ENCODE results near the gene CBFA2T2. TPM values are rescaled to one million over a fixed set of nuclear protein-coding genes. Genes with fewer than 3 reads are reported as not detected.
"Not testable (repeated sequence)": the region's sequence is repeated elsewhere in the genome, so short reads cannot be mapped to it uniquely, and the experiment has no call there.

The CBFA2T2 gene
- total RNA-seq, 1 experiment from 2014 or later = 20.0 TPM

GRCh38 chr20:33584976-33585375, 95.1 kb downstream of the CBFA2T2 start:
- H3F3A ChIP-seq (ENCODE audit: insufficient read depth, low read depth) = peaks cover 3% of the 10 kb centered on the region; the same call in 1 of the 2 replicates
- H3K9me2 ChIP-seq (ENCODE audit: insufficient read depth) = no peaks in the 10 kb centered on the region
- no peak for DNase-seq
- H3K27ac ChIP-seq = no peak overlapping the region
- no peaks in the 10 kb centered on the region; the same call in 1 of the 2 replicates for H4K20me1 ChIP-seq (ENCODE audit: insufficient read depth)
- intact Hi-C loops (cut with micrococcal nuclease; ENCODE audit: unreplicated experiment) = no loop called here
- POLR2A ChIA-PET (ENCODE audit: unreplicated experiment) = interaction anchor here (0.6 kb wide), 1 partner anchor 22 kb away, joined by 5 read pairs; no protein-coding TSS in a partner anchor
- H3K36me3 ChIP-seq (ENCODE audit: low read depth) = no peaks in the 10 kb centered on the region
- H3K4me3 ChIP-seq = no peak overlapping the region
- H3K79me2 ChIP-seq (ENCODE audit: low read depth) = 0 out of 2 replicates have a peak, but pooled peaks cover 4% of the 10 kb centered on the region
- H3K9me3 ChIP-seq (ENCODE audit: insufficient read depth, low read depth) = no peaks in the 10 kb centered on the region
- H3K4me2 ChIP-seq = no peak overlapping the region
- 0 out of 2 replicates have a peak, but pooled peaks cover 4% of the 10 kb centered on the region for H3K4me1 ChIP-seq (replicated peaks; ENCODE audit: insufficient read depth)
- no TSS peak for BruUV-seq (replicated peaks)
- no peak overlapping the region for H2AFZ ChIP-seq
- TF ChIP-seq, protein P1, sequence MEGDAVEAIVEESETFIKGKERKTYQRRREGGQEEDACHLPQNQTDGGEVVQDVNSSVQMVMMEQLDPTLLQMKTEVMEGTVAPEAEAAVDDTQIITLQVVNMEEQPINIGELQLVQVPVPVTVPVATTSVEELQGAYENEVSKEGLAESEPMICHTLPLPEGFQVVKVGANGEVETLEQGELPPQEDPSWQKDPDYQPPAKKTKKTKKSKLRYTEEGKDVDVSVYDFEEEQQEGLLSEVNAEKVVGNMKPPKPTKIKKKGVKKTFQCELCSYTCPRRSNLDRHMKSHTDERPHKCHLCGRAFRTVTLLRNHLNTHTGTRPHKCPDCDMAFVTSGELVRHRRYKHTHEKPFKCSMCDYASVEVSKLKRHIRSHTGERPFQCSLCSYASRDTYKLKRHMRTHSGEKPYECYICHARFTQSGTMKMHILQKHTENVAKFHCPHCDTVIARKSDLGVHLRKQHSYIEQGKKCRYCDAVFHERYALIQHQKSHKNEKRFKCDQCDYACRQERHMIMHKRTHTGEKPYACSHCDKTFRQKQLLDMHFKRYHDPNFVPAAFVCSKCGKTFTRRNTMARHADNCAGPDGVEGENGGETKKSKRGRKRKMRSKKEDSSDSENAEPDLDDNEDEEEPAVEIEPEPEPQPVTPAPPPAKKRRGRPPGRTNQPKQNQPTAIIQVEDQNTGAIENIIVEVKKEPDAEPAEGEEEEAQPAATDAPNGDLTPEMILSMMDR (conservative IDR thresholded peaks at IDR 0.05) = no peak
- TF ChIP-seq EZH2 (IDR thresholded peaks at IDR 0.05; ENCODE audit: low read depth) = no peak
- CTCF ChIA-PET = no interaction called here
- H3K27me3 ChIP-seq (ENCODE audit: insufficient read depth, low read depth) = no peaks in the 10 kb centered on the region

DNA sequence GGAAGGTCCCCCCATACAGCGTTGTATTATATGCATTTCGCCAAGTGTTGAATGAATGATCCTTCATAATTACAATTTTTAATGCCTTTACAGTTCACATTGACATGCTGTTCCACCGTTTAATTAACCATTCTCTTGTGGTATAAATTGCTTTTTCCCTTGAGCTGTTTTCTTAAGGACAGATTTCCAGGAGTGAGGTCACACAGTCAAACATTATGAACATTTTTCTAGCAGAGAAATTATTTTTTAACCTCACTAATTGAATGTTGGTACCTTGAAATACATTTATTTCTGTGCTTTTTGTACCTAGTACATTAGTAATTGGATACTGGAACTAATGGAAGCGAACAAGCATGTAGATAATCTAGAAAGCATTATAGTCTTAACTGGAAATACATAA, 95.5 kb downstream of the CBFA2T2 start:
- no peaks in the 10 kb centered on the region; the same call in 1 of the 2 replicates for H4K20me1 ChIP-seq (ENCODE audit: insufficient read depth)
- no peak overlapping the region for H3K4me3 ChIP-seq
- no peaks in the 10 kb centered on the region for H3K9me3 ChIP-seq (ENCODE audit: insufficient read depth, low read depth)
- 0 out of 2 replicates have a peak, but pooled peaks cover 4% of the 10 kb centered on the region for H3K79me2 ChIP-seq (ENCODE audit: low read depth)
- CTCF ChIA-PET = no interaction called here
- 0 out of 2 replicates have a peak, but pooled peaks cover 4% of the 10 kb centered on the region for H3K4me1 ChIP-seq (replicated peaks; ENCODE audit: insufficient read depth)
- no peak overlapping the region for H3K27ac ChIP-seq
- DNase-seq = no peak
- TF ChIP-seq, protein P1 (conservative IDR thresholded peaks at IDR 0.05) = no peak
- no peak for TF ChIP-seq EZH2 (IDR thresholded peaks at IDR 0.05; ENCODE audit: low read depth)
- no peak overlapping the region for H2AFZ ChIP-seq
- peaks cover 3% of the 10 kb centered on the region; the same call in 1 of the 2 replicates for H3F3A ChIP-seq (ENCODE audit: insufficient read depth, low read depth)
- no peaks in the 10 kb centered on the region for H3K9me2 ChIP-seq (ENCODE audit: insufficient read depth)
- H3K4me2 ChIP-seq = no peak overlapping the region
- POLR2A ChIA-PET (ENCODE audit: unreplicated experiment) = interaction anchor here (0.6 kb wide), 1 partner anchor 23 kb away, joined by 5 read pairs; no protein-coding TSS in a partner anchor
- H3K27me3 ChIP-seq (ENCODE audit: insufficient read depth, low read depth) = no peaks in the 10 kb centered on the region
- intact Hi-C loops (cut with micrococcal nuclease; ENCODE audit: unreplicated experiment) = no loop called here
- H3K36me3 ChIP-seq (ENCODE audit: low read depth) = no peaks in the 10 kb centered on the region
- no TSS peak for BruUV-seq (replicated peaks)

DNA sequence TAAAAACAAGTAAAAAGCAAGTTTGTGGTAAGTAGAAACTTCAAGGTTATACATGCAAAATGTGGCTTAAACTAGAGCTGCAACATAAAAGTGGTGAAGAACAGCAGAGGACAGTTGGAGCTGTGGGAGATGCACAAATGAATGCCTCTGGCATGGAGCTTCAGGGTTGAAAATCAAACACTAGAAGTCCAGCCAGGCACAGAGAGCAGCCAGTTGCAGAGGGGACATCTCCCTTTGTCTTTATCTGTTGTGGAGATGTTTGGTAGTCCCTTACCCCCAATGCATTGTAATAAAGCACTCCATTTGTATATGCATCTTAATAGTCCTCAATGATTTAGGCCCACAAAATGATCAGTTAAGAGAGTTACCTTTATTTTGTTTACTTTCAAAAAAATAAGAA, 99.2 kb downstream of the CBFA2T2 start:
- no peaks in the 10 kb centered on the region for H3K36me3 ChIP-seq (ENCODE audit: low read depth)
- BruUV-seq (replicated peaks) = no TSS peak
- intact Hi-C loops (cut with micrococcal nuclease; ENCODE audit: unreplicated experiment) = no loop called here
- no peaks in the 10 kb centered on the region for H3K9me2 ChIP-seq (ENCODE audit: insufficient read depth)
- no peak overlapping the region for H3K4me3 ChIP-seq
- H4K20me1 ChIP-seq (ENCODE audit: insufficient read depth) = no peaks in the 10 kb centered on the region; the same call in 1 of the 2 replicates
- H3K9me3 ChIP-seq (ENCODE audit: insufficient read depth, low read depth) = no peaks in the 10 kb centered on the region
- peaks cover 3% of the 10 kb centered on the region; the same call in 1 of the 2 replicates for H3F3A ChIP-seq (ENCODE audit: insufficient read depth, low read depth)
- no peak for DNase-seq
- H3K27me3 ChIP-seq (ENCODE audit: insufficient read depth, low read depth) = no peaks in the 10 kb centered on the region
- no peak overlapping the region for H3K4me2 ChIP-seq
- ChIA-PET CTCF (no interaction called here), POLR2A (ENCODE audit: unreplicated experiment) (interaction anchor here (0.5 to 0.7 kb wide), 3 partner anchors 12 to 208 kb away, joined by 3 to 11 read pairs (median 8); no protein-coding TSS in a partner anchor)
- no peak overlapping the region for H2AFZ ChIP-seq
- H3K79me2 ChIP-seq (ENCODE audit: low read depth) = 0 out of 2 replicates have a peak, but pooled peaks cover 4% of the 10 kb centered on the region
- no peak overlapping the region for H3K27ac ChIP-seq
- H3K4me1 ChIP-seq (replicated peaks; ENCODE audit: insufficient read depth) = 0 out of 2 replicates have a peak, but pooled peaks cover 4% of the 10 kb centered on the region
- no peak for TF ChIP-seq EZH2 (IDR thresholded peaks at IDR 0.05; ENCODE audit: low read depth)
- TF ChIP-seq, protein P1 (conservative IDR thresholded peaks at IDR 0.05) = no peak

DNA sequence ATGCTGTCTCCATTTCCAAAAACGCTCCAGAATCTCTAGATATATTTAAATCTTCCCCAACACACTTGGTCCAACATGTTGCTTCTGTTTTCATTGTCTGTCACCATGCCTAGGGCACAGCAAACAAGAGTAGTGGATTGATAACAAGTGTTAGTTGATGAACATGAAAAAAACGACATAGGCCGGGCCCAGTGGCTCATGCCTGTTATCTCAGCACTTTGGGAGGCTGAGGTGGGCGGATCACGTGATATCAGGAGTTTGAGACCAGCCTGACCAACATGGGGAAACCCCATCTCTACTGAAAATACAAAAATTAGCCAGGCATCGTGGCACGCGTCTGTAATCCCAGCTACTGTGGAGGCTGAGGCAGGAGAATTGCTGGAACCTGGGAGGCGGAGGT, 102.0 kb downstream of the CBFA2T2 start:
- DNase-seq; BruUV-seq (replicated peaks); H3K4me3 ChIP-seq; H3K36me3 ChIP-seq (ENCODE audit: low read depth); POLR2A ChIA-PET (ENCODE audit: unreplicated experiment); H3K4me2 ChIP-seq; H4K20me1 ChIP-seq (ENCODE audit: insufficient read depth); H3K79me2 ChIP-seq (ENCODE audit: low read depth); H2AFZ ChIP-seq; H3K27ac ChIP-seq; H3K4me1 ChIP-seq (replicated peaks; ENCODE audit: insufficient read depth); H3K27me3 ChIP-seq (ENCODE audit: insufficient read depth, low read depth); H3F3A ChIP-seq (ENCODE audit: insufficient read depth, low read depth); CTCF ChIA-PET; H3K9me3 ChIP-seq (ENCODE audit: insufficient read depth, low read depth); intact Hi-C loops (cut with micrococcal nuclease; ENCODE audit: unreplicated experiment); H3K9me2 ChIP-seq (ENCODE audit: insufficient read depth): not testable (repeated sequence)
